ENCODE results near the gene POLRMT. TPM values are rescaled to one million over a fixed set of nuclear protein-coding genes. Genes with fewer than 3 reads are reported as not detected.

The POLRMT gene
- total RNA-seq, 1 experiment from 2014 or later, result 19.9 TPM

DNA sequence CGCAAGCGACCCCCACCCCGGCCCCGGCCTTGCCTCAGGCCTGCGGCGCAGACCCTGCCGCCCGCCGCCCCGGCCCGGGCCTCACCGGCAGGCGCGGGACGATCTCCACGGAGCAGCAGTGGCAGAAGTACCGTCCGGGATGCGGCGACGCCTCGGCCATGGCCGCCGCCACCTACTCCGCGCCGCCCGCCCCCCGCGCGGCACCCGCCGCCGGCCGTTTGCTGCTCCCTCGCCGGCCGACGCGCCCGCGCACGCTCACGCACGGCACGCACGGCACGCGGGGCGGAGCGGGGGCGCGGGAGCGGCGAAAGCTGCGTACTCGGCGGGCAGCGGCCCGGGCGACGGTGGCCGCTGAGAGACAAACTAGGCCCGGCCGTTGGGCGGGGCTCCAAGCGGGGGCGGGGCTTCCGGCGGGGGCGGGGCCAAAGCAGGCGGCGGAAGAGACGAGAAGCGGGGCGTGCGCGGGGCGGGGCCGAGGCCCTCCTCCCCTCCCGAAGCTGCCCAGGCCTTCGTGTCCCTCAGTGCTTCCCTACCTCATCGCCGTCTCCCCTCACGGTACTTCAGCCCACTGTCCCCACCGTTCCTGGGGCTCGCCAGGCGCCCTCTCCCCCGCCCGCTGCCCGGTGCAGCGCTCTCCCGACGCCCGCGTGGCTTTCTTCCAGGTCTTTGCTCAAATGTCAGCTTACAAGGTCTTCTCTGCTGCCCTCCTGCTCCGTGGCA, 29.8 kb upstream of the POLRMT start, which contains the start of gene RNF126:
Gene RNF126 (minus strand): TSS at position 253 of the 720 bp plus-strand sequence. CDS start 93 bp downstream, at position 160.
- DNase-seq (ENCODE audit: low spot score), result peak; percentile 76

DNA sequence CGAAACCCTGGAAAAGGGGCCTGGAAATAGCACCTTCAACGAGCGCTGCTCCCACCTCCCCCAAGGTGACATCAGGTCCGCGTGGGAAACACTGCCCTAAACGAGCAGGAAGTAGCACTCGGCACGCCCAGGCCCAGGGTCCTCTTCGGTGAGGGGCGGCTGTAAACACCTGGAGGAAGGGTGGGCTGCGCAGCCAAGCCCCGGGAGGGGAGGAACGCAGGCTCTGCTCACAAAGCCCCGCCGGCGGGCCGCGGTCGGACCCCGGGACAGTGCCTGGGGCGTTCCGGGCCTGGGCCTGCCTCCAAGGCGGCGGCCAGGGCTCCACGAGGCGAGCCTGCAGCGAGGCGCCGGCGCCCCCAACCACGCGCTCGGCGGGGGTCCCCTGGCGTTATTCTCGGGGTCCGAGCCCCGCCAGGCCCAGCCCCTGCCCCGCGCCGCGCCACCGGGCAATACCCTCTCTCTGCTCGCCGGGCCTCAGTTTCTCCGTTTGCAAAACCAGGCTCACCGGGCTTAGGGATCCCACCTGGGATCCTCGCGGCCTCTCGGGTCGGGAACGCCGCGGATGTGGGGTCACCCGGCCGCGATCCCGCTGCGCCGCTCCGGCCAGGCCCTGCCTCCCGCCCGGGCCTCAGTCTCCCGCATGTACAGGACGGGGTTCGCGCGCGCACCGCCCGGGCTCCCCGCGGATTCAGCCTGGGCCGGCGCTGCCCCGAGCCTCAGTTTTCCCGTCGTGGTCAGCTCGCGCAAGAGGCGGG, 29.0 kb upstream of the POLRMT start:
- DNase-seq (ENCODE audit: low spot score), result no peak

DNA sequence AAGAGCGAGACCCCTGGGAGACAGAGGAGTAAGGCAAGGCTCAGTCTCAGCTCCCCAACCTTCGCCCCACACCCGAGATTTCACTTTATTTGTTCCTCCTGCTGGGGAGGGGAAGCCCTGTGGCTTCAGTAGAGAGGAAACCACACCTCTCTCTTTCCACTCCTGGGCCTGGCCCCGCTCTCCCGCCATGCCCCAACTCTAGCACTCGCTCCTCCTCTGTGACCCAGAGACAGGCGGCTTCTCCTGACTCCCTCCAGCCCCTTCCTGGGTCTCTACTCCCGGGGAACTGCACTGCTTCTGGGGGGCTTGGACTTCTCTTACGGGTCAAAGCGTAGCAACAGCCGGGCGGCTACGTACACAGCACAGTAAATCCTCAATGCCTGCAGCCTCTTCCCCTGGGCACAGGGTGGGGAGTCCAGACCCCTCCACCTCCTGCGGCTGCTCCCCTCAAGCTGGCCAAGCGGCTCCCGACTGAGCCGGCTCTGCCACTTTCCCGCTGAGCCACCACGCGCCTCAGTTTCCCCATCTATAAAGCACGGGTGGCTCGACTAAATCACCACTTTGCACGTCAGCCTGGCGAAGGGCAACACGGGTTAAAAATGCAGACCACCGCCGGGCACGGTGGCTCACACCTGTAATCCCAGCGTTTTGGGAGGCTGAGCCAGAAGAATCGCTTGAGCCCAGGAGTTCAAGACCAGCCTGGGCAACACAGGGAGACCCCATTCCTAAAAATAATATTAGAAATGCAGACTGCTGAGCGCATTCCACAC, 28.3 kb upstream of the POLRMT start:
- no peak for DNase-seq (ENCODE audit: low spot score)

DNA sequence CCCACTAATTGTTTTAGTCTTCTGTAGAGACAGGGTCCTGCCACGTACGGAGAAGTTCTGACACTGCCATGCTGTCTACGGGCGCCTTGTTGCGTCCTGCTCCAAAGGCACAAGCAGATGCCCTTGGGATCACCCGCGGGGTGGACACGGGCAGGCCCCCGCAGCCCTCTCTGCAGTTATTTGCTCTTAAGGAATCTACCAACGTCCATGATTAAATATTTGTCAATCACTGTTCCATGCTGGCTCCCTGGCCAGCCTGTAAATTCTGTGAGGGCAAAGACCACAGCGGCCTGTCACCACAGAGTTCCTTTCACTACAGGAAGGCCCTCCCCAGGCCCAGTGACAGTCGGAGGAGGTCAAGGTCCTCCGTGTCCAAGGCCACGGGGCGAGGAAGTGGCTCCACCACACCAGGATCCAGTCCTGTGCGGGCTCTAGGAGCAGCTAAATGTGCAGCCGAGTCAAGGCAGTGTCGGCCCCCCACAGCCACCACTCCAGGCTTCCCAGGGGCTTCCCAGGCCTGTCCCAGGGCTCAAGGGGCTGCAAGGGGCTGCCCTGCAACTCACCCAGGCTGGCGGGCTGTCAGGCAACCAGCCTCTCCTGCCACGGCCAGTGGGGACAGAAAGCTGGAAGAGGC, 27.6 kb upstream of the POLRMT start:
- no peak for DNase-seq (ENCODE audit: low spot score)

DNA sequence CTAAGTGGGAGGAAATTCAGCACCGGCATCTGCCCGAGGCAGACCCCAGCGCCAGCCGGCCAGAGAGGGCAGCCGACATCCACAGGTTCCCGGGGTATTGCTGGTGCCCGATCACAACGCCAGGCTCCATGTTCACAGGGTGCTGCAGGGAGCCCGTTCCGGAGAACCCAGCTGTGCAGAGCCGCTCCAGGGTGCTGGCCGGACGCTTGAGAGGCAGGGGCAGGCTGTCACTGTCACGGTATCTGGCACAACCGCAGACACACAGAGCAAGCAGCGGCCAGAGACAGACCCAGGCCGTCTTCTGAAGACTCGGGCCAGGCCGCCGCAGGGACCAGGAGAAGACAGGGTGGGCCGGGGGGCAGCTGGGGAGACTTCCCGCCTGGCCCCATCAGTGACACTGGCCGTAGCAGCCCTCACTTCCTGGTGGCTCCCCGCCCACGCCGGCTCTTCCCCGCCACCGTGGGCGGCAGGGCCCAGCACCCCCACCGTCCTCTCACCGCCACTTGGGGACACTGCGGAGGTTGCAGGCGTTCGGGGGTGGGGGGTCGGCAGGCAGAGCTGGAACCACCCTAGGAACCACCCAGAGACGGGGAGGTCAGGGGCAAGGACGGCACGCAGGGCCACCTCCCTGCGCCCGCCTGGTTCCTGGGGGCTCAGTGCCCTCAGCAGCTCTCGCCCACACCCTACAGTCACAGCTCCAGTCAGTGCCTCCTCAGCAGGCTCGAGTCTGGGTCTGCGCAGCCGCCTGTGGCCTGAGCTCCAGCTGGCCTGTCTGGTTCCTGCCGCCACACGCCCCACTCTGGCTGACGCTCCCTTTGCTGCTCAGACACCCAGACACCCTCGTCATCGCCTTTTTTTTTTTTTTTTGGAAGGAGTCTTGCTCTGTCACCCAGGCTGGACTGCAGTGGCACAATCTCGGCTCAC, 25.8 kb upstream of the POLRMT start:
- no peak for DNase-seq (ENCODE audit: low spot score)

DNA sequence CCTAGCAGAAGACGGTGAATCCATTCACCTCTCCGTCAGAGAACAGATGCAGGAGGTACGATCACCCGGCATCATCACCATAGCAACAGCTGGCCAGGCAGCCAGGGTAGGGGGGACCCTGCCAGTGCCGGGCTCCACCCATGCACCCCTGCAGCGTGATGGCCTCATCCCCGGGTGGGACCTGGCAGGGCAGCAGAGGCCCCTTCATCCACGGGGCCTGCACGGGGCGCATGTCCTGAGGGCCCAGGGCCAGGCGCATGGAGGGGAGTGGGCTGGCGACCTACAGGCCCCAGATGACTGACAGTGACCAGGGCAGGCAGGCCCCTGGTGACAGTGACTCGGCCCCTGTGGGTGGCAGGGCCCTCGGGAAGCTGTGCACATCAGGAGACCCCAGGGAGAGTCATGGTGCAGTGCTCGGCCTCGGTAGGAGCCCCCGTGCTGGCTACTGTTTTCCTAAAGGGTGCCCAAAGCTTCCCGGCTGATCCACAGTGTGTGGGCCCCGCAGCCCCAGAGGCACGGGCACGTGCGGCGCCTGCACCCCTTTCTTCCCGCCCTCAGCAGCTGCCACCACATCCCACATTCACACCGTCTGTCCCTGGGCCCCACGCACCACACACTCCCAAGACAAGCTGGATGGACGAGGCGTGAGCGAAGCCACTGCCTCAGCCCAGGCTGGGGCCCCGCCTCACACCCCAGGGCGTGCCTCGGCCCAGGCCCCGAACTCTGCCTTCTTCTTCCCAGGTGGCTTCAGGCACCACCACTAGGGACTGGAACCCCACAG, 24.9 kb upstream of the POLRMT start:
- no peak for DNase-seq (ENCODE audit: low spot score)

DNA sequence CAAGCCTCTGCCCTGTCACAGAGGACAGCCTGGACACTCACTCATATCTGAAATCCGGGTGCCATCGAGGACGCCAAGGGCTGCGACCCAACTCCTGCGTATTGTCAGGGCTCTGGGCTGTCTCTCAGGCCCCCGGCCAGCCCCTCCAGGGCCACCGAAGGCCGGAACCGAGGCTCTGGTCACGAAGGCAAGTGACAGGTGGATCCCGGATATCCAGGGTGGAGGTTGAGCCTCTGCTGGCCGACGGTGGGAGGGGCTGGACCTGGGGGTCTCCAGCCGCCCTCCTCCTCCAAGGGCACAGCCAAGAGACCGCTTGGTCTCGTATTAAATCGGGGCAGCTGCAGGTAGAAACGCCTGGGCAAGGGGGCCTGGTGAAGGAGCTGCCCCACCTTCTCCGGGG, 24.3 kb upstream of the POLRMT start:
- no peak for DNase-seq (ENCODE audit: low spot score)

DNA sequence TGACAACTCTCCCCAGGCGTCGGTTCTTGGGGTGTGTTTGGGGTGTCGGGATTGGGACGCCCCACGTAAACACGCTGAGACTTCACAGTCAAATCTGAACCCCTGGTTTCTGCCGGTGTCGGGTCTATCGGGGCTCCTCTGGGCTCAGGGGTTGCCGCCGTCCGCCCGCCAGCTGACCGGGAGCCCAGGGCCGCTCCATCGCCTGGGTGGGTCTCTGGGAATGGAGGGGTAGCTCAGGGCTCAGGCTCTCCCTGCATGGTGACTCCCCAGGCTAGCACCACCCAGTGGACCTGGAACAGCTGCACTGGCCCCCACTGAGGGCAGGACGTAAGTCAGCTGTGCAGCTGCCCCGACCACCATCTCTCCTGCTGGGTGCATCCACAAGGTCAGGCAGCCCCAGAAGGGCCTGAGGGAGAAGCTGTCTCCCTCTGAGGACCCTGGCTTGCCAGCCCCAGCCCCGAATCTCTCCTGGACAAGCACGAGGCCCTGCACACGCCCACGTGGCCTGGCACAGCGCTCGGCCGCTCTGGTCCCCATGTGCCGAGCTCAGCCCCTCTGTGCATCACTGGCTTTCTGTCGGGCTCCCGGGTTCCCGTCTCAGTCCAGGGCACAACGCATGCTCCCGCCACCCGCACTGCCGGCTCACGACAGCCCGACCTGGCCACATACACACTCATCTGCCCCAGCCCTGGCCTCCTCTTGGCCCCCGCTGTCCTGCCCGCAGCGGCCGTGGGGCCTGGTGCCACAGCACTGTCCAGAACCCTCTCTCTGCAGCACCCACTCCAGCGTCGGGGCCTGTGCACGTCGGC, 23.6 kb upstream of the POLRMT start:
- DNase-seq (ENCODE audit: low spot score), result no peak

DNA sequence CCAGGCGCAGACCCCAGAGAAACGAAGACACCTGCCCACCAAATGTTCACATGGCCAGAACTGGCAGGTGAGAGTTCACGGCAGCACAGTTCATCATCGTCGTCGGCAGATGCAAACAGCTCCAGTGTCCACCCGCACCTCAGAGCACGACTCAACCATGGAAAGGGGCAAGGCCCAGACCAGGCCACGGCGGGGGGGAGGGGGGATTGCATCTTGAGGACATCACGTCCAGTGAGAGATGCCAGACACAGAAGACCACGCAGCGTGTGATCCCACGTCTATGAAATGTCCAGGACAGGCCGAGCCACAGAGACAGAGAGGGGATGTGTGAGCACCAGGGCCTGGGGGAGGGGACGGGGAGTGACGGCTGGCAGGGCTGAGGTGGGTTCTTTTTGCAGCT, 22.4 kb upstream of the POLRMT start:
- DNase-seq (ENCODE audit: low spot score), result no peak

DNA sequence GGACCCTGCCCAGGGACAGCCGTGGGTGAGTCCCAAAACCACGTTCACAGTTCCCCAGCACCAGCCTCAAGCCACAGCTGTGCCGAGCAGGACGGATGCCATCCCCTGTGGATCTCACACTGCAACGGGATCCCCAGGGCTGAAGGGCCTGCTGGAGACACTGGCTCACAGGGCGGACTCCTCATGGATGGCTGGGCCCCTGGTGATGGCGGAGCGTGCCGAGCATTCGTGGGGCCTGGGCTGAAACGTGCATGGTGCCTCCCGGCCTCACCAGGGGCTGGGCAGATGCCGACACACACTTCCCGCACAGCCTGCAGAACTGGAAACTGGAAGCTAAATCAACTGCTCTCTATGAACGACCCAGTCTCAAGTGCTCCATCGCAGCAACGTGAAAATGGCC, 20.1 kb upstream of the POLRMT start:
- no peak for DNase-seq (ENCODE audit: low spot score)

DNA sequence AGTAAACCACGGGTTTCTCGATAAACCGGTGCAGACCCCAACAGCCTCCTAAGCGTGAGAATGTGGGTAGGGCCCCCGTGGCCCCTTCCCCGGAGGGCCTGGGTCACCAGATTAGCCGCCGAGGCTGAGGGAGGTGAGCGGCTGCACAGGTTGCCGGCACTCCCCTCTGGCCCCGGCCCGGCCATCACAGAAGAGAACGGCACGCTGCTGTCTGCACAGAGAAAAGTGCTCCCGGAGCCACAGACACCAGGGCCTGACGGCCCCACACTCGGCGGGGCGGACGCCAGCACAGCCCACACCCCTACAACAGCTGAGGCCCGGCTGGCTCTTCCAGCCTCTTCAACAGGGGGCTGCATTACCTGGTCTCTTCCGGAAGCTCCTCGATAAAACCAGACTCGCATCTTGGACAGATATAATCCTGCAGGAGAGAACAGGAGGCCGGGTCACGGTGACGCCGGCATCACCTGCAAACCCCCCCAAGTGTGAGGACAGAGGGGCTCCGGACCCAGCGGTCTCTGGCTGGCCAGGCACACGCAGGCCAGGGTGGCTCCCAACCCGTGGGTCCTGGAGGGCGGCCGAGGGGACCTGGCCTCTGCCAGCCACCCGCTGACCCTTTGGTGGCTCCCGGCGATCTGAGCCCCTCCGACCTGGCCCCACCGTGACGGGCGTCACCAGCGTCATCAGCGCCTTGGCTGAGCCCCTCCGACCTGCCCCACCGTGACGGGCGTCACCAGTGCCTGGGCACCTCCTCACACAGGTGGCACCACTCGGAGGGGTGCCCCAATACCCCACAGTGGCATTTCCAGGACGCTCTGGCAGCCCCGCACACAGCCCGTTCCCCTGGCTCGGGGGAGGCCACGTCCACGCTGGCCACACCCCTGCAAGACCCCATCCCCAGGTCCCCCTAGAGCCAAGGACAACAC, 19.4 kb upstream of the POLRMT start:
- no peak for DNase-seq (ENCODE audit: low spot score)

DNA sequence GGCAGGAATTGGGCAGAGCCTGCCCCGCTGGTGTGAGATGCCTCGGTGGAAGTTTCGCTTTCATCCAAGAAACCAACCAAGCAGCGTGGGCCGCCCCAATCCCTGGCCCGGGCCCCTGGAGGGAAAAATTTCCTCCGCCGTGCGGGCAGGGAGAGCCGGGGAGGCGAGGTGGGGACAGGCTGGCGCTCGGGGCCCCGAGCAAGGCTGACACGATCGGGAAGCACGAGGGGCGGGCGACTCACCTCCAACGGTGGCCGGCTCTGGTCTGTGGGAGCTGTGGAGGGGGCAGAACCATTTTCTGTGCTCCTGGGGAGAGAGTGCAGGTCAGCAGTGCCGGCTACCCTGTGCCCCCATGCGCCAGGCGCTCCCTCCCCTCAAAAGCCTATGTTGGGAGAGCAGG, 18.7 kb upstream of the POLRMT start:
- DNase-seq (ENCODE audit: low spot score), result no peak

DNA sequence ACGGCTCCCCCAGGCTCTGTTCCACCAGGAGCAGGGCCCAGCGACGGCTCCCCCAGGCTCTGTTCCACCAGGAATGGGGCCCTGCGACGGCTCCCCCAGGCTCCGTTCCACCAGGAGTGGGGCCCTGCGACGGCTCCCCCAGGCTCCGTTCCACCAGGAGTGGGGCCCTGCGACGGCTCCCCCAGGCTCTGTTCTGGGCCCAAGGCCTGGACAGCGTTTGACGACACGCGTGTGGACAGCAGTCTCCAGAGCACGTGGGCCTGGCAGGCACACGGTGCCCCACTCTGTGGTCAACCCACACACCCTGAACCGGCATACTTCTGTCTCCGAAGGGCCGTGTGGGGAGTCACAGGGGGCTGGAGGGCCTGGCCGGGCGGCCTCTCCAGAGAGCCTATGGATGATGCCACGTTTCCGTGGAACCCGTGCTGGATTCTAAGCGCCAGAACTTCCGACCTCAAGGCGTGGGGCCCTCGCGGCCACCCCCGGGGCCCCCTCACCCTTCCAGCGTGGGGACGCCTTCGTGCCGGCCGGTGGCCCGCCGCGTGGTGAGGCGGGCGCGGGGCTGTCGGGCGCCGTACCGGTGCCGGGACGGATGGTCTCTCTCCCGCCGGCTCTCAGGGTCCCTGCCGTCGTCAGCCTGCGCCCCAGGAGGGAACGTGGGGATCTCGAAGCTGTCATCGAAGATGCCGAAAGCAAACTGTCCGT, 17.9 kb upstream of the POLRMT start:
- no peak for DNase-seq (ENCODE audit: low spot score)

DNA sequence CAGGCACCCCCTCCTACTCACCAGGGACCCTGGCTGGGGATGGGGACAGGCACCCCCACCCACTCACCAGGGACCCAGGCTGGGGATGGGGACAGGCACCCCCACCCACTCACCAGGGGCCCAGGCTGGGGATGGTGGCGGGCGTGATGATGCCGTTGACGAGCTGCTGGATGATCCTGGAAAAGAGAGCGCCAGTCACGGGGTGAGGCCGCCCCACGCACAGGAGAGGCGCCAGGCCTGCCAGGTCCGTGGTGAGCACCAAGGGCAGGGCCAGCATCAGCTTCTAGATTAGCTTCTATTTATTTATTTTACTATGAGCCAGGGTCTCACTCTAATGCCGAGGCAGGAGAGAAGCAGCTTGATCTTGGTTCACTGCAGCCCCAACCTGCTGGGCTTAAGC, 16.8 kb upstream of the POLRMT start:
- DNase-seq (ENCODE audit: low spot score), result no peak

DNA sequence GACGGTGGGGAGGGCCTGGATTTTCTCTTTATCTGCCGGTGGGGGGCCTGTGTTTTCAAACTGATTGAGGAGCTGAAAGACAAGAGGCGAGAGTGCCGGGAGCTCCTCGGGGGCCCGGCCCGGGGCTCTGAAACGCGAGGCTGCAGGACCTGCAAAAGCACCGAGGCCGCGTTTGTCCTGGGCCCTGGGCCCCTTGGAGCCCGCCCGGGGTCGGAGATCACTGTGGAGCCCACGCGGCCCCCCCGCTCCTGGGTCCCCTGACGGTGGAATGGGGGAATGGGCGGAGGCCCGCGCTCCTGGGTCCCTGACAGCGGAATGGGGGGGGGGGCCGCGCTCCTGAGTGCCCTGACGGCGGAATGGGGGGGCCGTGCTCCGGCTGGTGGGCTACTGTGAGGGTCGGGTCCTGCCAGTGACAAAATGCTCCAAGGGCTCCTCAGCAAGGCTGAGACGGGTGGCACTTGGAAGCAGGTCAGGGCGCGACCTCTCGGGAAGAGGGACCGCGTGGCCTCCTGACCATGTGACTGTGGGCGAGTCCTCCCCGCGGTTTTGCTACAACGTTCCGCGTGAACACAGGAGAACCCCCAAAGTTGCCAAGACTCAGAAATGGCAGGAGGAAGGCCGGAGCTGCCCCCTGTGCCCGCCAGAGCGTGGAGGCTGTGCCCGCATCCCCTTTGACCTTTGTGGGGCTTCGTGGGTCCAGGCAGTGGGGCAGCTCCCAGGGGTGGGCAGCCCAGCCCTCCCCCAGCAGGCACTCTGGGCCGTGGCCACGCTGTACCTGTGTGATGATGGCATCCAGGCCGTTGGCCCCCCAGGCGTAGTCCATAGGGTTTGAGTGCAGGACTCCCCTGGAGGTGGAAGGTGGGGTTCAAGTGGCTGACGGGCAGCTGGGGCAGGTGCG, 15.8 kb upstream of the POLRMT start:
- no peak for DNase-seq (ENCODE audit: low spot score)

DNA sequence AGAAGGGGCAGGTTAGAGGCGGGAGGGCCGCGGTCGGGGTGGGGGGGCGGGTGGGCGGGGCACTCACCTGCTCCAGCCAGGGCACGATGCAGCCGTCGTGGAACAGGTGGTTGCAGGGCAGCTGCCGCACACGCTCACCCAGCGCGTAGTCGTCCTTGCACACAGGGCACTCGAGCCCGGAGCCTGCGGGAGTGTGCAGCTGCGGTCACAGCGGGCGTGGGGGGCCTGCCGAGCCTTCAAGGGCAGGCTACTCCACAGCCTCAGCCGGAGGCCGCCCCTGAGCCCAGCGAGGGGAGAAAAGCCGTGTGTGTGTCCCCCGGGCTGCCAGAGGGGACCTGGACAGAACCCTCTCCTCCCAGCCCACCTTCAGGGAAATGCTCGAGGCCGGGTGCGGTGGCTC, 15.0 kb upstream of the POLRMT start:
- no peak for DNase-seq (ENCODE audit: low spot score)
